Globus pallidus (tissue), 1 donor: ENCODE data around the gene LPAR1.

Source experiments
- DNase-seq: peaks from one replicate; pipeline ENCODE4 v3.0.0-alpha.2; 2015; ENCODE audit warnings: low spot score

Gene LPAR1

GRCh38 chr9:110999379-110999778 is 38.9 kb downstream of the LPAR1 start:
- DNase-seq, result peak; percentile 74

- no peak for DNase-seq
These were observed 40.4 kb downstream of the LPAR1 start for GRCh38 chr9:110997847-110998246.

GRCh38 chr9:110996436-110997220 is 41.6 kb downstream of the LPAR1 start:
- no peak for DNase-seq

GRCh38 chr9:110995420-110996340 is 42.6 kb downstream of the LPAR1 start:
- DNase-seq, result no peak

- peak; percentile 69 for DNase-seq
These were observed 43.5 kb downstream of the LPAR1 start for GRCh38 chr9:110994771-110995241.

- no peak for DNase-seq
These were observed 47.8 kb downstream of the LPAR1 start for GRCh38 chr9:110990481-110990880.

GRCh38 chr9:110986529-110986928 is 51.7 kb downstream of the LPAR1 start:
- DNase-seq, result no peak

- DNase-seq, result no peak
These were observed 53.3 kb downstream of the LPAR1 start for GRCh38 chr9:110984890-110985437.

- no peak for DNase-seq
These were observed 58.0 kb downstream of the LPAR1 start for GRCh38 chr9:110980261-110980660.

- DNase-seq, result no peak
These were observed 58.6 kb downstream of the LPAR1 start for GRCh38 chr9:110979636-110980035.

- no peak for DNase-seq
These were observed 59.8 kb downstream of the LPAR1 start for GRCh38 chr9:110978516-110978915.

- no peak for DNase-seq
These were observed 61.0 kb downstream of the LPAR1 start for GRCh38 chr9:110977259-110977709.

- no peak for DNase-seq
These were observed 62.3 kb downstream of the LPAR1 start for GRCh38 chr9:110975969-110976368.

- DNase-seq, result no peak
These were observed 63.0 kb downstream of the LPAR1 start for GRCh38 chr9:110975278-110975677.

- DNase-seq, result no peak
These were observed 66.6 kb downstream of the LPAR1 start for GRCh38 chr9:110971705-110972104.

- DNase-seq, result no peak
These were observed 67.0 kb downstream of the LPAR1 start for GRCh38 chr9:110971234-110971633.

- no peak for DNase-seq
These were observed 68.3 kb downstream of the LPAR1 start for GRCh38 chr9:110969971-110970386.

GRCh38 chr9:110968096-110968495 is 70.2 kb downstream of the LPAR1 start:
- DNase-seq, result no peak

- peak; percentile 90 for DNase-seq
These were observed 71.1 kb downstream of the LPAR1 start for GRCh38 chr9:110967196-110967595.

- no peak for DNase-seq
These were observed 78.0 kb downstream of the LPAR1 start for GRCh38 chr9:110960288-110960687.

- no peak for DNase-seq
These were observed 79.4 kb downstream of the LPAR1 start for GRCh38 chr9:110958847-110959246.

GRCh38 chr9:110954822-110955291 is 83.4 kb downstream of the LPAR1 start:
- no peak for DNase-seq

- no peak for DNase-seq
These were observed 85.8 kb downstream of the LPAR1 start for GRCh38 chr9:110952540-110952859.
